HepG2 (cell line): Measurements from ENCODE around the gene OGFOD3. TPM values are rescaled to one million over a fixed set of nuclear protein-coding genes. Genes with fewer than 3 reads are reported as not detected.

Source experiments
- CREB3 ChIP-seq: sonication (generic); formaldehyde crosslinking; IDR thresholded peaks from 2 replicates; pipeline ENCODE4 v1.5.0; 2020; ENCODE audit warnings: missing genetic modification reagents
- ELF3 ChIP-seq: IDR thresholded peaks from 2 replicates; pipeline ENCODE4 v1.6.1; 2016; ENCODE audit warnings: missing genetic modification reagents, missing compliant biosample characterization
- IKZF4 ChIP-seq: sonication (generic); formaldehyde crosslinking; IDR thresholded peaks from 2 replicates; pipeline ENCODE4 v1.5.1; 2020; ENCODE audit warnings: borderline replicate concordance, mild to moderate bottlenecking, low read depth, missing genetic modification reagents; ENCODE audit errors: not compliant biosample characterization
- NFRKB ChIP-seq: fragments of 450-650 bp; IDR thresholded peaks from 2 replicates; pipeline ENCODE4 v1.6.1; 2017
- NR2F1 ChIP-seq, 2 experiments: fragments of 450-650 bp in 1 of 2; formaldehyde crosslinking in 1 of 2; IDR thresholded peaks; 2 replicates each; pipeline versions ENCODE4 v1.5.0 to v1.6.1; 2016 to 2020; ENCODE audit warnings: mild to moderate bottlenecking in 1 of 2, missing compliant biosample characterization in 1 of 2, missing genetic modification reagents in 1 of 2, moderate library complexity in 1 of 2
- RFXAP ChIP-seq: sonication (generic); formaldehyde crosslinking; IDR thresholded peaks from 2 replicates; pipeline ENCODE4 v1.4.0; 2020; ENCODE audit warnings: missing genetic modification reagents, borderline replicate concordance
- TAF15 ChIP-seq: fragments of 200-400 bp; formaldehyde crosslinking; IDR thresholded peaks from one replicate; pipeline ENCODE4 v1.6.1; 2018; ENCODE audit warnings: mild to moderate bottlenecking, low read depth, low read length; ENCODE audit not compliant: poor library complexity, severe bottlenecking
- TEAD3 ChIP-seq: optimal IDR thresholded peaks from 2 replicates; pipeline ENCODE3; 2016; ENCODE audit warnings: borderline replicate concordance
- TRAFD1 ChIP-seq: sonication (generic); formaldehyde crosslinking; IDR thresholded peaks from 2 replicates; pipeline ENCODE4 v1.5.1; 2020; ENCODE audit warnings: missing genetic modification reagents, mild to moderate bottlenecking, borderline replicate concordance
- ZNF407 ChIP-seq: sonication (generic); formaldehyde crosslinking; IDR thresholded peaks from one replicate; pipeline ENCODE4 v1.5.1; 2020; ENCODE audit warnings: mild to moderate bottlenecking, missing genetic modification reagents; ENCODE audit errors: not compliant biosample characterization
- polyA plus RNA-seq, 8 experiments: library from polyadenylated mRNA; depleted of rRNA in 3 of 8; stranded (reverse) in 7 of 8; unstranded in 1 of 8; fragments of >200 nt; fragmentation: Illumina TruSeq in 4 of 8; extraction: Trizol in 4 of 8; gene quantifications; 2 replicates each; pipeline versions ENCODE4 v1.2.1 to v1.2.3, GENCODE V29; 2011 to 2016; ENCODE audit warnings: low read depth in 4 of 8, missing spikeins in 1 of 8, mixed read lengths in 1 of 8; ENCODE audit not compliant: insufficient read depth in 1 of 8
- total RNA-seq, 5 experiments: library from RNA; depleted of rRNA; stranded (reverse); fragments of >200 nt; fragmentation: Illumina TruSeq; extraction: Trizol; gene quantifications; 2 replicates each; pipeline ENCODE4 v1.2.3, GENCODE V29; 2016; ENCODE audit warnings: low read depth in 1 of 5
- TF ChIP-seq, protein P1 (sequence below): sonication (generic); formaldehyde crosslinking; IDR thresholded peaks from 2 replicates; pipeline ENCODE4 v1.4.0; 2020; ENCODE audit warnings: missing genetic modification reagents, mild to moderate bottlenecking, borderline replicate concordance

Gene OGFOD3
- total and polyA plus RNA-seq, 2 of the 13 experiments (the other 11 are each of a cell fraction or from before 2014, with no cell fraction given): 40.0 to 42.1 TPM

- TF ChIP-seq NR2F1 (CRISPR knock-in tag; IDR thresholded peaks at IDR 0.05) (no peak), ZNF407 (CRISPR knock-in tag) (no peak), TEAD3 (CRISPR knock-in tag) (no peak), TRAFD1 (CRISPR knock-in tag) (no peak), ELF3 (no peak), TAF15 (no peak), RFXAP (CRISPR knock-in tag) (no peak), IKZF4 (no peak), CREB3 (CRISPR knock-in tag) (no peak), NFRKB (no peak)
- TF ChIP-seq, protein P1, sequence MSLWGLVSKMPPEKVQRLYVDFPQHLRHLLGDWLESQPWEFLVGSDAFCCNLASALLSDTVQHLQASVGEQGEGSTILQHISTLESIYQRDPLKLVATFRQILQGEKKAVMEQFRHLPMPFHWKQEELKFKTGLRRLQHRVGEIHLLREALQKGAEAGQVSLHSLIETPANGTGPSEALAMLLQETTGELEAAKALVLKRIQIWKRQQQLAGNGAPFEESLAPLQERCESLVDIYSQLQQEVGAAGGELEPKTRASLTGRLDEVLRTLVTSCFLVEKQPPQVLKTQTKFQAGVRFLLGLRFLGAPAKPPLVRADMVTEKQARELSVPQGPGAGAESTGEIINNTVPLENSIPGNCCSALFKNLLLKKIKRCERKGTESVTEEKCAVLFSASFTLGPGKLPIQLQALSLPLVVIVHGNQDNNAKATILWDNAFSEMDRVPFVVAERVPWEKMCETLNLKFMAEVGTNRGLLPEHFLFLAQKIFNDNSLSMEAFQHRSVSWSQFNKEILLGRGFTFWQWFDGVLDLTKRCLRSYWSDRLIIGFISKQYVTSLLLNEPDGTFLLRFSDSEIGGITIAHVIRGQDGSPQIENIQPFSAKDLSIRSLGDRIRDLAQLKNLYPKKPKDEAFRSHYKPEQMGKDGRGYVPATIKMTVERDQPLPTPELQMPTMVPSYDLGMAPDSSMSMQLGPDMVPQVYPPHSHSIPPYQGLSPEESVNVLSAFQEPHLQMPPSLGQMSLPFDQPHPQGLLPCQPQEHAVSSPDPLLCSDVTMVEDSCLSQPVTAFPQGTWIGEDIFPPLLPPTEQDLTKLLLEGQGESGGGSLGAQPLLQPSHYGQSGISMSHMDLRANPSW (CRISPR knock-in tag): no peak
Measured at GRCh38 chr17:82342361-82343079, 75.9 kb downstream of the OGFOD3 start (continued).
